Upper lobe of left lung (tissue), 4 donors: Measurements from ENCODE around the gene SUSD2.

Experiments
- CTCF ChIP-seq, 6 experiments: fragments of 450-650 bp in 4 of 6; fragments of 200-600 bp in 2 of 6; sonication (generic) in 2 of 6; IDR thresholded peaks; one replicate each; pipeline ENCODE4 v1.5.1; 2016 to 2019; ENCODE audit warnings: antibody characterized with exemption in 6 of 6
- EP300 ChIP-seq, 4 donors: sonication (generic); formaldehyde crosslinking; IDR thresholded peaks; one replicate each; pipeline ENCODE4 v1.5.1; 2017; ENCODE audit warnings: antibody characterized with exemption in 4 of 4, control low read depth in 2 of 4
- POLR2A ChIP-seq, 4 donors: fragments of 450-650 bp; IDR thresholded peaks; one replicate each; pipeline ENCODE4 v1.5.1; 2016 to 2017; ENCODE audit warnings: antibody characterized with exemption in 4 of 4, mild to moderate bottlenecking in 2 of 4
- POLR2AphosphoS5 ChIP-seq, 2 donors: sonication (generic); formaldehyde crosslinking; IDR thresholded peaks; one replicate each; pipeline ENCODE4 v1.5.1; 2017; ENCODE audit warnings: antibody characterized with exemption in 2 of 2

- TF ChIP-seq CTCF (IDR thresholded peaks at IDR 0.05) (no peak), POLR2AphosphoS5 (IDR thresholded peaks at IDR 0.05) (no peak), POLR2A (IDR thresholded peaks at IDR 0.05) (no peak), EP300 (IDR thresholded peaks at IDR 0.05) (no peak)
These were observed 51.4 kb downstream of the SUSD2 start for GRCh38 chr22:24232725-24233124.
